Subcutaneous abdominal adipose tissue (tissue), 5 donors: Measurements from ENCODE around the gene FKBP11.
A peak's percentile ranks its signal among the peaks of the same experiment; 100 is the strongest.

Experiments used
- H3K27ac ChIP-seq: one replicate; pipeline ENCODE4 v1.7.0; 2013; ENCODE audit warnings: low read depth, mild to moderate bottlenecking, inconsistent platforms, low read length, moderate library complexity
- H3K27me3 ChIP-seq, 5 donors: one replicate each; pipeline ENCODE4 v1.7.0; 2013; ENCODE audit warnings: low read length in 5 of 5, inconsistent platforms in 1 of 5; ENCODE audit not compliant: control insufficient read depth in 5 of 5, insufficient read depth in 4 of 5
- H3K36me3 ChIP-seq, 5 donors: one replicate each; pipeline ENCODE4 v1.7.0; 2013; ENCODE audit warnings: low read length in 5 of 5; ENCODE audit not compliant: control insufficient read depth in 5 of 5, insufficient read depth in 5 of 5
- H3K4me1 ChIP-seq, 5 donors: one replicate each; pipeline ENCODE4 v1.7.0; 2013; ENCODE audit warnings: low read length in 5 of 5, mild to moderate bottlenecking in 3 of 5, moderate library complexity in 1 of 5; ENCODE audit not compliant: control insufficient read depth in 5 of 5, insufficient read depth in 5 of 5
- H3K4me3 ChIP-seq, 5 donors: one replicate each; pipeline ENCODE4 v1.7.0; 2013; ENCODE audit warnings: low read length in 5 of 5, low read depth in 1 of 5
- H3K9ac ChIP-seq, 5 donors: one replicate each; pipeline ENCODE4 v1.7.0; 2013; ENCODE audit warnings: low read length in 5 of 5, mild to moderate bottlenecking in 4 of 5, moderate library complexity in 3 of 5
- H3K9me3 ChIP-seq, 5 donors: one replicate each; pipeline ENCODE4 v1.7.0; 2013; ENCODE audit warnings: low read length in 5 of 5; ENCODE audit not compliant: control insufficient read depth in 5 of 5
- donor health status: healthy.
- donor health status: healthy.
- donor health status: healthy.
- donor health status: healthy.
- donor health status: healthy.

The FKBP11 gene

DNA sequence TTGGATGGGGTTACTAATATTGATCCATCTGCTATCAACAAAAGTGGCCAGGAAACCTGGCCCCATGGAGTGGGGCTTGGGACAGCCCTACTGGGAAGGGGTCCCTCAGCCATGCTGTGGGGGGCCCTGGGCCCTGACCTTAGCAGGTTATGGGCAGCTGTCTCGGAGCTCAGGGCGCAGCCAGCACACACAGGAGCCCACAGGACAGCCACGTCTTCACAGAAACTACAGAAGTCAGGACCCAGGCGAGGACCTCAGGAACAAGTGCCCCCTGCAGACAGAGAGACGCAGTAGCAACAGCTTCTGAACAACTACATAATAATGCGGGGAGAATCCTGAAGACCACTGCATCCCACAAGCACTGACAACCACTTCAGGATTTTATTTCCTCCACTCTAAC, 11.9 kb upstream of the FKBP11 start:
- H3K4me1 ChIP-seq = peaks cover 2 to 6% (median 3%) of the 10 kb centered on the region in 5 donors
- H3K36me3 ChIP-seq = peaks cover 5 to 76% (median 56%) of the 10 kb centered on the region in 5 donors

GRCh38 chr12:48936379-48936979, 11.2 kb upstream of the FKBP11 start:
- Histone ChIP-seq H3K9ac (no peak overlapping the region), H3K9me3 (no peaks in the 10 kb centered on the region), H3K36me3 (peaks cover 5 to 77% (median 61%) of the 10 kb centered on the region in 5 donors), H3K4me3 (no peak overlapping the region), H3K27me3 (no peaks in the 10 kb centered on the region), H3K4me1 (peaks cover 2 to 6% (median 3%) of the 10 kb centered on the region in 5 donors), H3K27ac (no peak overlapping the region)

More for the DNA sequence above, 11.9 kb upstream of the FKBP11 start:
- H3K27ac ChIP-seq = no peak overlapping the region
- H3K9ac ChIP-seq = no peak overlapping the region
- no peak overlapping the region for H3K4me3 ChIP-seq
- no peaks in the 10 kb centered on the region for H3K9me3 ChIP-seq
- H3K27me3 ChIP-seq = no peaks in the 10 kb centered on the region

GRCh38 chr12:48934312-48934706, 9.0 kb upstream of the FKBP11 start:
- Histone ChIP-seq H3K27me3 (no peaks in the 10 kb centered on the region), H3K36me3 (peaks cover 10 to 65% (median 45%) of the 10 kb centered on the region in 5 donors), H3K9ac (no peak overlapping the region), H3K4me3 (no peak overlapping the region), H3K9me3 (no peaks in the 10 kb centered on the region), H3K27ac (no peak overlapping the region), H3K4me1 (peaks cover 2 to 6% (median 3%) of the 10 kb centered on the region in 5 donors)

- Histone ChIP-seq H3K27me3 (no peaks in the 10 kb centered on the region), H3K4me1 (peaks cover 2 to 6% (median 3%) of the 10 kb centered on the region in 5 donors), H3K9me3 (no peaks in the 10 kb centered on the region), H3K9ac (no peak overlapping the region), H3K36me3 (peaks cover 6 to 63% (median 40%) of the 10 kb centered on the region in 5 donors), H3K4me3 (no peak overlapping the region), H3K27ac (no peak overlapping the region)
Observed at GRCh38 chr12:48933664-48934311, 8.5 kb upstream of the FKBP11 start.

DNA sequence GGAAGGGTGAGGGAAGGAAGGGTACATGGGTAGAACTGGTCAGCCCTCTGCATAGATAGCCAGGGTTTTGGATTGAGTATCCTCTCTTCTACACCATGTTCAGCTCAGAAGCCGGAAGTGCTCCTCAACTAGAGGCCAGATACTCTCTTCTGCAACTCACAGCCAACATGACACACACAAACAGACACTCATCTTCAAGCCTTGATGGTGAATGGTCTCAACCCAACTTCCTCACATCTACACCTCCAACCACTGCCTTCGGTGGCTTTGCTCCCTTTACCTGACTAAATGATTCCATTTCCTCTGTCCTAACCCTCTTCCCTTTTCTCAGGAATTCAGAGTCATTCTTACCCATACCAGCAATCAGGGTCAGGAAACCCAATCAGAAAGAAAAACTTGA, 7.6 kb upstream of the FKBP11 start:
- H3K27me3 ChIP-seq = no peaks in the 10 kb centered on the region
- H3K9ac ChIP-seq = no peak overlapping the region
- no peak overlapping the region for H3K4me3 ChIP-seq
- peaks cover 6 to 54% (median 35%) of the 10 kb centered on the region in 5 donors for H3K36me3 ChIP-seq
- peaks cover 2 to 6% (median 3%) of the 10 kb centered on the region in 5 donors for H3K4me1 ChIP-seq
- H3K9me3 ChIP-seq = no peaks in the 10 kb centered on the region
- no peak overlapping the region for H3K27ac ChIP-seq

- H3K4me3 ChIP-seq = no peak overlapping the region
- H3K9me3 ChIP-seq = no peaks in the 10 kb centered on the region
- no peak overlapping the region for H3K27ac ChIP-seq
- H3K36me3 ChIP-seq = peaks cover 6 to 35% (median 18%) of the 10 kb centered on the region in 5 donors
- no peaks in the 10 kb centered on the region for H3K27me3 ChIP-seq
- H3K4me1 ChIP-seq = peaks cover 2 to 5% (median 3%) of the 10 kb centered on the region in 5 donors
- no peak overlapping the region for H3K9ac ChIP-seq
Observed at GRCh38 chr12:48930475-48930874, 5.2 kb upstream of the FKBP11 start.

DNA sequence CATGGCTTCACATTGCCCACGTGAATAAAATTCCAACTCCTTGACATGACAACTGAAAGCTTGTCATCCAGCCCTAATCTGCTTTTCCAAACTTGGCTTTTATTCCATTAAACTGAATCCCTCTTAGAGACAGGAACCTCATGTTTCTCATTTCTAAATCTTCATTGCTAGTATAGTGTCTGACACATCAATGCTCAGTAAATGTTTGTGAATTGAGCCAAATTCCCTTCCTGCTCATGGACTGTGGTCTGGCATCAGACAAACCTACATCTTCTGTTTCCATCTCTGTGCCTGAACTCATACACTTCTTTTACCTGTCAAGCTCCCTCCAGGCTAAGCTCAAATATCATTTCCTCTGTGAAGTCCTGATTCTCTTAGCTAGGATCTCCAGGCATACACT, 4.3 kb upstream of the FKBP11 start:
- H3K4me3 ChIP-seq = no peak overlapping the region
- no peaks in the 10 kb centered on the region for H3K27me3 ChIP-seq
- H3K4me1 ChIP-seq = peaks cover 2 to 13% (median 9%) of the 10 kb centered on the region in 5 donors
- no peak overlapping the region for H3K9ac ChIP-seq
- no peak overlapping the region for H3K27ac ChIP-seq
- H3K9me3 ChIP-seq = no peaks in the 10 kb centered on the region
- peaks cover 6 to 31% (median 17%) of the 10 kb centered on the region in 5 donors for H3K36me3 ChIP-seq

GRCh38 chr12:48927261-48927660, 2.0 kb upstream of the FKBP11 start:
- Histone ChIP-seq H3K4me1 (peaks cover 0 to 19% (median 12%) of the 10 kb centered on the region in 5 donors), H3K36me3 (peaks cover 5 to 23% (median 7%) of the 10 kb centered on the region in 5 donors), H3K27me3 (no peaks in the 10 kb centered on the region)

GRCh38 chr12:48924617-48925303, 532 bp downstream of the FKBP11 start:
- Histone ChIP-seq H3K27ac (peak overlapping the region; percentile 41), H3K9ac (peak overlapping the region in 4 of 5 donors; percentile 70 to 93 (median 73)), H3K4me3 (peak overlapping the region; percentile 85 to 90 (median 88)), H3K4me1 (peaks cover 0 to 19% (median 12%) of the 10 kb centered on the region in 5 donors), H3K36me3 (peaks cover 0 to 20% (median 5%) of the 10 kb centered on the region in 5 donors), H3K9me3 (no peaks in the 10 kb centered on the region), H3K27me3 (no peaks in the 10 kb centered on the region)

More at GRCh38 chr12:48927261-48927660, 2.0 kb upstream of the FKBP11 start:
- Histone ChIP-seq H3K9me3 (no peaks in the 10 kb centered on the region), H3K4me3 (no peak overlapping the region), H3K27ac (no peak overlapping the region), H3K9ac (no peak overlapping the region)

DNA sequence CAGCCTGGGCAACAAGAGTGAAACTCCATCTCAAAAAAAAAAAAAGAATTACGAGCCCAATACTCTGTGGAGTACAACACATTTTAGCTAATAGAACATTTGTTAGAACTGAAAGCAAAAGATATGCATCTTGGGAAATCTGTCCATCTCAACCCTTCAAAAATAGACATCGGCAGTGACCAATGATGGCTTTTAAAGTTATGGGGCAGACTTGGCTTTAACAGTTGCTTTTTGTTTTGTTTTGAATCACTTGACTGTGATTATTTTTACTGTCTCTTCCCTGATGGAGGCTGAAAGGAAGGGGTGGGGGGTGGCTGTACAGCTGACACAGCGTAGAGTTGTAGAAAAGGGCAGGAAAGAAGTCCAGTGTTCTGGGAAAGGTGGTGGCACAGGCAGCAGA, 2.2 kb downstream of the FKBP11 start:
- Histone ChIP-seq H3K27me3 (no peaks in the 10 kb centered on the region), H3K9ac (no peak overlapping the region), H3K9me3 (no peaks in the 10 kb centered on the region), H3K4me1 (peaks cover 0 to 19% (median 12%) of the 10 kb centered on the region in 5 donors), H3K36me3 (peaks cover 0 to 12% (median 4%) of the 10 kb centered on the region in 5 donors), H3K4me3 (no peak overlapping the region), H3K27ac (no peak overlapping the region)
